AG09309 (cell line): Measurements from ENCODE around the gene GNAT1.

Source experiments
- DNase-seq: peaks from one replicate; pipeline ENCODE4 v3.0.0-alpha.2; 2010; ENCODE audit warnings: low read depth
- H3K4me3 ChIP-seq: 2 replicates; pipeline ENCODE4 v1.5.1; 2011; ENCODE audit warnings: mild to moderate bottlenecking, low read depth, low read length, moderate library complexity; ENCODE audit not compliant: control insufficient read depth
- TF ChIP-seq, protein P1 (sequence below): IDR thresholded peaks from 2 replicates; pipeline ENCODE4 v1.5.1; 2011; ENCODE audit warnings: mild to moderate bottlenecking, low read depth, low read length, inconsistent platforms; ENCODE audit not compliant: insufficient read depth, control insufficient read depth; ENCODE audit errors: missing control alignments

Gene GNAT1

DNA sequence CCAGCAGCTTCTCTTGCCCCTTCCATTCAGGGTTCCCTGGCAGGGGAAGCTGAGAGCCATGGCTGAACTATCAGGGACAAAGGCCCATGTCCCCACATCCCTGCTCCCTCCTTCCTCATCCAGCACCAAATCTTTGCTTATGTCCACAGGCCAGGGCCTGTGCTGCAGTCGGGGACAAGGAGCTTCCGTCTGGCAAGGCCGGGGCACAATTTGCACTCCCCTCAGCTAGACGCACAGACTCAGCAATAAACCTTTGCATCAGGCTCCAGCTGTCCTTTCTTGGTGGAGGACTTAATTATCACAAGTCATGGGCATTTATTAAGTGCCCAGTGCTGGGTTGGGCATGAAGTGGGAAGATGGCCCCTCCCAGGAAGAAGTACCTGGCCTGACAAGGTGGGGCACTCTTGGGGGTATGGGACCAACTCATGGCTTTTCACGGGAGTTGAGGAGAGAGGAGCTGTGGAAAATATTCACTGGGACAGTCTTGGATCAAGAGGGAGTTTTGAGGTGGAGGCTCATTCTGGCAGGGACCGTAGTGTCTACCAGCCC is 4.9 kb downstream of the GNAT1 start:
- TF ChIP-seq, protein P1, sequence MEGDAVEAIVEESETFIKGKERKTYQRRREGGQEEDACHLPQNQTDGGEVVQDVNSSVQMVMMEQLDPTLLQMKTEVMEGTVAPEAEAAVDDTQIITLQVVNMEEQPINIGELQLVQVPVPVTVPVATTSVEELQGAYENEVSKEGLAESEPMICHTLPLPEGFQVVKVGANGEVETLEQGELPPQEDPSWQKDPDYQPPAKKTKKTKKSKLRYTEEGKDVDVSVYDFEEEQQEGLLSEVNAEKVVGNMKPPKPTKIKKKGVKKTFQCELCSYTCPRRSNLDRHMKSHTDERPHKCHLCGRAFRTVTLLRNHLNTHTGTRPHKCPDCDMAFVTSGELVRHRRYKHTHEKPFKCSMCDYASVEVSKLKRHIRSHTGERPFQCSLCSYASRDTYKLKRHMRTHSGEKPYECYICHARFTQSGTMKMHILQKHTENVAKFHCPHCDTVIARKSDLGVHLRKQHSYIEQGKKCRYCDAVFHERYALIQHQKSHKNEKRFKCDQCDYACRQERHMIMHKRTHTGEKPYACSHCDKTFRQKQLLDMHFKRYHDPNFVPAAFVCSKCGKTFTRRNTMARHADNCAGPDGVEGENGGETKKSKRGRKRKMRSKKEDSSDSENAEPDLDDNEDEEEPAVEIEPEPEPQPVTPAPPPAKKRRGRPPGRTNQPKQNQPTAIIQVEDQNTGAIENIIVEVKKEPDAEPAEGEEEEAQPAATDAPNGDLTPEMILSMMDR: no peak
- no peak overlapping the region for H3K4me3 ChIP-seq
- DNase-seq: no peak

- TF ChIP-seq, protein P1: no peak
- DNase-seq: no peak
These were observed 10.3 kb downstream of the GNAT1 start for GRCh38 chr3:50201573-50202315.

GRCh38 chr3:50202353-50203112 is 11.1 kb downstream of the GNAT1 start:
- TF ChIP-seq, protein P1: no peak
- DNase-seq: no peak
- H3K4me3 ChIP-seq: no peak overlapping the region

More at GRCh38 chr3:50201573-50202315, 10.3 kb downstream of the GNAT1 start:
- no peak overlapping the region for H3K4me3 ChIP-seq

GRCh38 chr3:50203113-50203808 is 11.9 kb downstream of the GNAT1 start:
- H3K4me3 ChIP-seq: no peak overlapping the region
- TF ChIP-seq, protein P1: no peak
- no peak for DNase-seq

DNA sequence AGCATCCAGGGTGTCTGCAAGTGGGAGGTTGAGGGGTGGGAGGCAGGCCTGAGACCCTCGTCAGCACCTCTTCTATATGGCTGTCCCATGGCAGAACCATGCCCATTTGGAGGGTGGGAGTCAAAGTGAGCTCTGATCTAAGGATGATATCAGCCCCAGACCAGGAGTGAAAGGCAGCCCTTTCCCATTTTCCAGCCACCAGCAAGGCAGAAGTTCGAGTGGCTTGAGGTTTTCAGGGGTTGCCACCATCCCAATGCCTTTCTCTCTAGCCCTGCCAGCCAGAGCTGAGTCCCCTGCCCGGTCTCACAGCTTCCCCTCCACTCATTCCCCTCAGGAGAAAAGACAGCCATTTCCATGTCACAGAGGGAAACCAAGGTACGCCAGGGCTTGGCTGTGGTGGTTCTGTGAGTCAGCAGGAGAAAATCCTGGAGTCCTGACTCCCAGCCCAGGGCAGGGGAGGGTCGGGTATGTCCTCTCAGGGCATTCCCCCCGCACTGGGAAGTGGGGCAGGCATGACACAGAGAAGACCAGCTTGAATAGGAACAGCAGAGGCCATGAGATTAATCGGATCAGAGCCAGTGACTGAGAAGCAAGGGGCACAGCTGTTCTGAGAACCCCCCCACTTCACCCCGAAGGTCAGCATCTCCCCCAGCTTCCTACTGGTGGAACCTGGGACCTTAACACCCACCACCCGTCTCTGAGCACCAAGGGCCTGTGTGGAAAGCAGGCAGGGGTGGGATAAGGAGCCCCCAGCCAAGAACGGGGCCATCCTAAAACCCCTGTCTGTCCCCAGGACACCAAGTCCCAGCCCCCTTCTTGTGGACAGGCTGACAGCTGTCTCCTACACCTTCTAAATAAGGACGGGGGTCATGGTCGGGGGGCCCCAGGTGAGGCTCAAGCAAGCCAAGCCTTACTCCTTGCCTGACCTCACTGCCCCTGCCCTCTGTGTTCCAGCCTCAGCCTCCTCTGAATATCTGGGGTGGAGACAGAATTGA is 12.7 kb downstream of the GNAT1 start:
- TF ChIP-seq, protein P1: no peak
- H3K4me3 ChIP-seq: no peak overlapping the region
- no peak for DNase-seq
